Hepatocyte (in vitro differentiated cells): ENCODE results near the gene FES.

Experiments
- EZH2 ChIP-seq: fragments of 200-600 bp; sonication (generic); IDR thresholded peaks from 2 replicates; pipeline ENCODE4 v1.6.1; 2016; ENCODE audit warnings: antibody characterized with exemption, mild to moderate bottlenecking, borderline replicate concordance
- EZH2phosphoT487 ChIP-seq: fragments of 200-600 bp; sonication (generic); IDR thresholded peaks from one replicate; pipeline ENCODE4 v1.6.1; 2018; ENCODE audit warnings: antibody characterized with exemption, mild to moderate bottlenecking, low read depth, moderate library complexity; ENCODE audit not compliant: unreplicated experiment, severe bottlenecking
- TF ChIP-seq, protein P1 (sequence below): fragments of 200-600 bp; sonication (generic); IDR thresholded peaks from 2 replicates; pipeline ENCODE4 v1.5.1; 2016; ENCODE audit warnings: antibody characterized with exemption, mild to moderate bottlenecking; ENCODE audit not compliant: poor library complexity

DNA sequence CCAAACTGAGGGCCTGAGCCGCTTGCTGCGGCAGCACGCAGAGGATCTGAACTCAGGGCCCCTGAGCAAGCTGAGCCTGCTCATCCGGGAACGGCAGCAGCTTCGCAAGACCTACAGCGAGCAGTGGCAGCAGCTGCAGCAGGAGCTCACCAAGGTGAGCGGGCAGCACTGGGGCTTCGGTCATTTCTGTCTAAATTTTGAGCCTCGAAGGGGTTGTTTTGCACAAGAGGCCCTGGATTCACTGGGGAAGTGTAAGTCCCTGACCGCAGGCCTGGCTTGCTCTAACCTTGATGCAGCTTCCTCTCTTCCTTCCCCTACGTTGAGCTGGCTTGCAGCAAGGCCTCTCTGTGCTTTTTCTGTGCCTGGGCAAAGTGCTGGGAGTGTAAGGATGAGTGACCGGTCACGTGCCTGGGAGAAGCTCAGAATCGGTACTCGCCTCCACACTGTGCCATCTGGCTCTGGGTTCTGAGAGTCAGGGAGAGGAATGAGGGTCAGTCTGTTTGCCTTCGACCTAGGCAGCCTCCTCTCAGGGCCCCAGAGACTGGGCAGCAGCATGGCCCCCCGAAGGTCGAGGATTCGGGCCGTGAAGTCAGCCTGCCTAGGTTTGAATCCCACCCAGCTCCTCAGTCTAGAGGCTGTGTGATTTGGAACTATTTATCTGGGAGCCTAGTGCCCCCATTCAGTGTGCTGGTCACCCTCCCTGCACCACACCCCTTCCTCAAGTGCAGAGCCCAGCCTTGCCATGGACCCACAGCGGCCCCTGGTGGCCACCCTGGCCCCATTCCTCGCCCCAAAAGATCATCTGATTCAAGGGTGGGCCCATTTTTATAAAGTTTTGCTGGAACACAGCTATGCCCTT is 1.4 kb downstream of the FES start:
- TF ChIP-seq, protein P1, sequence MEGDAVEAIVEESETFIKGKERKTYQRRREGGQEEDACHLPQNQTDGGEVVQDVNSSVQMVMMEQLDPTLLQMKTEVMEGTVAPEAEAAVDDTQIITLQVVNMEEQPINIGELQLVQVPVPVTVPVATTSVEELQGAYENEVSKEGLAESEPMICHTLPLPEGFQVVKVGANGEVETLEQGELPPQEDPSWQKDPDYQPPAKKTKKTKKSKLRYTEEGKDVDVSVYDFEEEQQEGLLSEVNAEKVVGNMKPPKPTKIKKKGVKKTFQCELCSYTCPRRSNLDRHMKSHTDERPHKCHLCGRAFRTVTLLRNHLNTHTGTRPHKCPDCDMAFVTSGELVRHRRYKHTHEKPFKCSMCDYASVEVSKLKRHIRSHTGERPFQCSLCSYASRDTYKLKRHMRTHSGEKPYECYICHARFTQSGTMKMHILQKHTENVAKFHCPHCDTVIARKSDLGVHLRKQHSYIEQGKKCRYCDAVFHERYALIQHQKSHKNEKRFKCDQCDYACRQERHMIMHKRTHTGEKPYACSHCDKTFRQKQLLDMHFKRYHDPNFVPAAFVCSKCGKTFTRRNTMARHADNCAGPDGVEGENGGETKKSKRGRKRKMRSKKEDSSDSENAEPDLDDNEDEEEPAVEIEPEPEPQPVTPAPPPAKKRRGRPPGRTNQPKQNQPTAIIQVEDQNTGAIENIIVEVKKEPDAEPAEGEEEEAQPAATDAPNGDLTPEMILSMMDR = peak; percentile 97
- TF ChIP-seq EZH2phosphoT487 (no peak), EZH2 (no peak)
